GM19035 (cell line): ENCODE data around the gene ESR2.

Experiments
- ATAC-seq: cut with Tn5 transposase; IDR thresholded peaks from one replicate; pipeline ENCODE4 v1.9.1; 2021; ENCODE audit not compliant: unreplicated experiment

Gene ESR2

GRCh38 chr14:64266239-64266638, 27.9 kb downstream of the ESR2 start:
- no peak for ATAC-seq

DNA sequence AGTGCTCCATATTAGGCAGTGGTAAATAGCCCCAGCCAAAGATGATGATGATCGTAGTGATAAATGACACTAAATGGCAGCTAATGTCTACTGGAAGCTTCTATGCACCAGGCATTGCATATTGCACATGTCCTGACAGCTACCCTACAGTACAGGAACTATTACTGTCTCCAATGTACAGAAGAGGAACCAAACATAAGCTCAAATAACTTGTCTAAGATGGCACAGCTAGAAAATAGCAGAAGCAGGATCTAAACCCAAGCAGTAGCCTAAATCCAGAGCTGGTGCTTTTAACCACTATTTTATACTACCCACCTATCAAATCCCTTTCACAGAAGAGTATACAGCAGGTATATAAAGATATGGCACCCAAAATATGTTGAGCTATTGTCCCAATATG, 28.9 kb downstream of the ESR2 start:
- ATAC-seq, result no peak

DNA sequence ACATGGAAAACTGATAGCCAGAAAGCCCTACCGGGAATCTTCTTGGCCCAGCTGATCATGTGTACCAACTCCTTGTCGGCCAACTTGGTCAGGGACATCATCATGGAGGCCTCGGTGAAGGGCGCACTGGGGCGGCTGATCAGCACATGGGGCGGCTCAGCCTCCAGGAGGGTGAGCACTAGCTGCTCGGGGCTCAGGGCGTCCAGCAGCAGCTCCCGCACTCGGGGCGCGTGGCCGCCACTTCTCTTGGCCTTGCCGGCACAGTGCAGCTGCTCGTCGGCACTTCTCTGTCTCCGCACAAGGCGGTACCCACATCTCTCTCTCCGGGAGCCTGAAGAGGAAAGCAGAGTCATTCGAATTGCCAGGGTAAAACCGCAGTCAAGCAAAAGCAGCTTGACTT, 33.8 kb downstream of the ESR2 start:
- ATAC-seq, result no peak

- no peak for ATAC-seq
Measured at GRCh38 chr14:64255756-64256155, 38.4 kb downstream of the ESR2 start.

- ATAC-seq, result no peak
Measured at GRCh38 chr14:64253672-64254071, 40.5 kb downstream of the ESR2 start.

DNA sequence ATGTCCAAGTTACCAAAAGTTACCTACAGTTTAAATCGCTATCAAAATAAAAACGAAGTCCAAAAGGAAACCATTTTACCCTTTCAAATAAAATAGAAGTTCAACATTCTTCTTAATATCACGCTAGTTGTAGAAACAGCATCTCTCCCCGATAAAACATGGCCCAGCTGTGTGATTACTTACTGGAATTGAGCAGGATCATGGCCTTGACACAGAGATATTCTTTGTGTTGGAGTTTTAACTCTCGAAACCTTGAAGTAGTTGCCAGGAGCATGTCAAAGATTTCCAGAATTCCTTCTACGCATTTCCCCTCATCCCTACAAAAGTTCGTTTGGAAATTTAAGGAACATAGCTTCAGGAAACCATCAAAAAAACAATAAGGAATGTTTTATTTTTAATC, 44.8 kb downstream of the ESR2 start:
- ATAC-seq, result no peak

DNA sequence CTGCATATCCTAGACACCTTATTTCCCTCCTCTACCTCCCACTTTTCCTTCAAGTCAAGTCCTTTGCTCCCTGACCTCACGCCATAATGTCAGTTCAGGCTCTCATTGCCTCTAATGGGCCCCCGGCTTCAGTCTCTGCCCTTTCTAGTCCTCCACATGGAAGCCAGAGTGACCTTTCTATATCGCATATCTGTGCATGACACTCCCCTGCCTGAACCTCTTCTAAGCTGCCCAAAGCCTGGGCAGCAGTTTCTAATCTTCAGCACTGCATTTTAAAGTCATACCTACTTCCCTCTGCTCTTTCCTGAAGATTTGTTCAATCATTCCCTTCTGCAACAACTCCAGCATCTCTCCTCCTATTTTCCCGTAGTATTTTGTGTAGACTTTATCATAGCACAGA, 45.5 kb downstream of the ESR2 start:
- ATAC-seq, result no peak

- no peak for ATAC-seq
Measured at GRCh38 chr14:64247195-64247594, 47.0 kb downstream of the ESR2 start.

- ATAC-seq, result no peak
Measured at GRCh38 chr14:64246688-64247087, 47.5 kb downstream of the ESR2 start.

- no peak for ATAC-seq
Measured at GRCh38 chr14:64245491-64245890, 48.7 kb downstream of the ESR2 start.

DNA sequence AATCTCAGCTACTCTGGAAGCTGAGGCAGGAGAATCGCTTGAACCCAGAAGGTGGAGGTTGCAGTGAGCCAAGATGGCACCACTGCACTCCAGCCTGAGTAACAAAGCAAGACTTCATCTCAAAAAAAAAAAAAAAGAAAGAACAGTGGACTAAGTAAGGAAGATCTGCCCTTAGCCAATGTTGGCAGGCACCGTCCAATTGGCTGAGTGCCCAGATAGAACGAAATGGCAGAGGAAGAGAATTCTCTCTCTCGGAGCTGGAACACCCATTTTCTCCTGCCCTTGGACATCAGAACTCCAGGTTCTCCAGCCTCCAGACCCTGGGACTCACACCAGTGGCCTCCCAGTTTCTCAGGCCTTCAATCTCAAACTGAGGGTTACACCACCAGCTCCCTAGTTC, 49.9 kb downstream of the ESR2 start:
- no peak for ATAC-seq

- no peak for ATAC-seq
Measured at GRCh38 chr14:64238631-64239030, 55.5 kb downstream of the ESR2 start.

- ATAC-seq, result no peak
Measured at GRCh38 chr14:64238049-64238448, 56.1 kb downstream of the ESR2 start.

DNA sequence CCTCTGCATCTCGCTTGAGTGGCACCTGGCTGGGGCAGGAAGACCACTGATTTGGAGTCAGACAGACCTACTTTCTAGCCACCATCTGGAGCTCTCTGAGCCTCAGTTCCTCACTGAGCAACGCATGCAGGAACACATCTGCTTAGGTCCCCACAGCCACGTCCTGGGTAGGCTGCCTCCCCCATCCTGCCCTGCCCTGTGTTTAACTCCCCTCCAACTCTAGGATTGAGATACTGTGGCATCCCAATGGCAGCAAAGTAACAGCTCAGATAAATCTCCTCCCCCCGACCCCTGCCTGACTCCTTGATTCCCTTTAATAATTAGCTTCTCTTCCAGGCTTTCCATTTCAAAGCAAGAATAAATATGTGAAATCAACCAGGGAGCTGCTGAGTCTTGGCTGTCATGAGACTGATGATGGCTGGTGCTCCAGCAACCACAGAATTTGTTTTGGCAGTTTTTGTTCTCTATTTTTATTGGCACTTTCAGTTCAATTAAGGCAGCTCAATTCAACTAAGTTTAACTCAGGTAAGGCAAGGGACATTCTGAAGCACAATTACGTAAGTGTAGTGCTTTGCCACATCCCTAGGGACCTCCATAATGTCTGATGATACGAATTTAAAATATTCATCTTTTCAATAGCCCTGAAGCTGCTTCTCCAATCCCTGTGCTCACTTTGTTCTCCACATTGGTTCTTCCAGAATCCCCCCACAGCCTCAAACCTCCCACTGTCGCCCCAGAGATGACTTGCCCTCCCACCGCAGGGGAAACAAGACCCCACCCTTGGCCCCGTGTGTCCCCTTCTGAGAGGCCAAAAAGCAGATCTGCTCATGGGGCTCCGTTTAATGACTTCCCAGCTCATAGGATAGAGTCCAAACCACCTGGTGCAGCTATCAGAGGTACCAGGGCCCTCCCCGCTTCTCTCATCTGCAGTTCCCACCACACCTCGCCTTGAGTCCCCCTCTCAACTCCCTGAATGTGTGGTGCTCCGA, 58.2 kb downstream of the ESR2 start:
- ATAC-seq, result peak; percentile 78

DNA sequence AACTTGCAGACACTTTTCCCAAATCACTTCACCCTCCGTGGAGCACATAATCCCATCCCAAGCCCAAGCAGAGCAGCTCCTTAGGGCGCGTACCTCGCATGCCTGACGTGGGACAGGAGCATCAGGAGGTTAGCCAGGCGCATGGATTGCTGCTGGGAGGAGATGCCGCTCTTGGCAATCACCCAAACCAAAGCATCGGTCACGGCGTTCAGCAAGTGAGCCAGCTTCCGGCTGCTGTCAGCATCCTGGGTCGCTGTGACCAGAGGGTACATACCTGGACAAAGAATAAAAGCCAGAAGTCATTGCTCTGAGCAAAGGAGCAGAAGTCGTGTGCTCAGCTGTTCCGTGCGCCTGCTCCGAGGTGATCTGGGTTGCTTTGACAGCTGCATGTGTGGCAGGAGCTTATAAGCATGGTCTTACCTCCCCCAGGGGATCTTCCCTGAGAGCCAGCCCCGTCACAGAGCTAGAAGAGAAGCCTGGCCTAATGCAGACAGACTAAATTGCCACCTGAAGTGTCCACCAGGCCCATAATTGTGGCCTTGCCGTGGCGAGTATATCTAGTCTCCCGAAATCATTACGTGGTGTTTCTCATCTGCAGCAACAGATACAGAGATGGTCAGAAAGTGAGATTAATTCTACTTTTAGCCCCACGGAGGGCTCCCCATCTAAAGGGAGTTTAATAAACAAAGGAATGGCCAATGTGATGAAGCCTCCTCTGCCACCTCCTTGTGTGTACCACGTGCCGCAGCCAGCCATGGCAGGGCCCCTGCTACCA, 59.1 kb downstream of the ESR2 start:
- ATAC-seq, result peak; percentile 10

- no peak for ATAC-seq
Measured at GRCh38 chr14:64233531-64234190, 60.5 kb downstream of the ESR2 start.

DNA sequence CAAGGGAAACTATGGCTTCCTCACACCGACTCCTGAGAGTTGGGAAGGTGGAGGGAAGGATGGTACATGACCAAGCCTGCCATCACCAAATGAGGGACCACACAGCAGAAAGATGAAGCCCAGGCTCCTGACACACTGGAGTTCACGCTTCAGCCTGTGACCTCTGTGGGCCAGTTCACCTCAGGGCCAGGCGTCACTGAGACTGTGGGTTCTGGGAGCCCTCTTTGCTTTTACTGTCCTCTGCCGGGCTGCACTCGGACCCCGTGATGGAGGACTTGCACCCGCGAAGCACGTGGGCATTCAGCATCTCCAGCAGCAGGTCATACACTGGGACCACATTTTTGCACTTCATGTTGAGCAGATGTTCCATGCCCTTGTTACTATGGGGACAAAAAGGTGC, 61.2 kb downstream of the ESR2 start:
- no peak for ATAC-seq

- ATAC-seq, result no peak
Measured at GRCh38 chr14:64232095-64232838, 61.9 kb downstream of the ESR2 start.

- ATAC-seq, result no peak
Measured at GRCh38 chr14:64229489-64229888, 64.7 kb downstream of the ESR2 start.

GRCh38 chr14:64227856-64228255, 66.3 kb downstream of the ESR2 start:
- ATAC-seq, result no peak
